ENCODE measurements around the gene FAAH.

FAAH gene

GRCh38 chr1:46405724-46406123 is 11.6 kb downstream of the FAAH start:
- Histone ChIP-seq H3K4me3 (IDR thresholded peaks at IDR 0.05; ENCODE audit: insufficient read depth, low read depth, low read length) (no peak overlapping the region), H3K79me2 (ENCODE audit: insufficient read depth, low read depth) (no peaks in the 10 kb centered on the region), H3K4me2 (no peak overlapping the region), H3K36me3 (ENCODE audit: insufficient read depth) (no peaks in the 10 kb centered on the region), H3K9ac (no peak overlapping the region), H4K20me1 (ENCODE audit: insufficient read depth) (no peaks in the 10 kb centered on the region), H3K4me1 (ENCODE audit: low read depth, poor library complexity, severe bottlenecking) (no peaks in the 10 kb centered on the region), H3K27ac (no peak overlapping the region), H3K27me3 (ENCODE audit: insufficient read depth, low read depth) (no peaks in the 10 kb centered on the region), H2AFZ (ENCODE audit: low read depth) (no peak overlapping the region)
- no peak for TF ChIP-seq CTCF (conservative IDR thresholded peaks at IDR 0.05; ENCODE audit: low read depth, low read length)

GRCh38 chr1:46406881-46407608 is 12.9 kb downstream of the FAAH start:
- H3K4me1 ChIP-seq (ENCODE audit: low read depth, poor library complexity, severe bottlenecking): no peaks in the 10 kb centered on the region
- no peak for TF ChIP-seq CTCF (conservative IDR thresholded peaks at IDR 0.05; ENCODE audit: low read depth, low read length)
- no peaks in the 10 kb centered on the region for H3K27me3 ChIP-seq (ENCODE audit: insufficient read depth, low read depth)
- no peak overlapping the region for H3K9ac ChIP-seq
- H3K36me3 ChIP-seq (ENCODE audit: insufficient read depth): no peaks in the 10 kb centered on the region
- no peak overlapping the region for H3K4me3 ChIP-seq (IDR thresholded peaks at IDR 0.05; ENCODE audit: insufficient read depth, low read depth, low read length)
- no peaks in the 10 kb centered on the region for H4K20me1 ChIP-seq (ENCODE audit: insufficient read depth)
- H3K27ac ChIP-seq: no peak overlapping the region
- no peak overlapping the region for H2AFZ ChIP-seq (ENCODE audit: low read depth)
- no peaks in the 10 kb centered on the region for H3K79me2 ChIP-seq (ENCODE audit: insufficient read depth, low read depth)
- no peak overlapping the region for H3K4me2 ChIP-seq

- no peak for TF ChIP-seq CTCF (conservative IDR thresholded peaks at IDR 0.05; ENCODE audit: low read depth, low read length)
- no peak overlapping the region for H3K27ac ChIP-seq
- H2AFZ ChIP-seq (ENCODE audit: low read depth): no peak overlapping the region
- no peak overlapping the region for H3K9ac ChIP-seq
- H4K20me1 ChIP-seq (ENCODE audit: insufficient read depth): no peaks in the 10 kb centered on the region
- no peaks in the 10 kb centered on the region for H3K27me3 ChIP-seq (ENCODE audit: insufficient read depth, low read depth)
- H3K4me3 ChIP-seq (IDR thresholded peaks at IDR 0.05; ENCODE audit: insufficient read depth, low read depth, low read length): no peak overlapping the region
- H3K36me3 ChIP-seq (ENCODE audit: insufficient read depth): no peaks in the 10 kb centered on the region
- H3K79me2 ChIP-seq (ENCODE audit: insufficient read depth, low read depth): no peaks in the 10 kb centered on the region
- no peaks in the 10 kb centered on the region for H3K4me1 ChIP-seq (ENCODE audit: low read depth, poor library complexity, severe bottlenecking)
- H3K4me2 ChIP-seq: no peak overlapping the region
Observed at GRCh38 chr1:46407636-46408035, 13.5 kb downstream of the FAAH start.

- Histone ChIP-seq H3K27ac (no peak overlapping the region), H3K4me3 (IDR thresholded peaks at IDR 0.05; ENCODE audit: insufficient read depth, low read depth, low read length) (no peak overlapping the region), H3K9ac (no peak overlapping the region), H3K79me2 (ENCODE audit: insufficient read depth, low read depth) (no peaks in the 10 kb centered on the region), H3K4me1 (ENCODE audit: low read depth, poor library complexity, severe bottlenecking) (no peaks in the 10 kb centered on the region), H3K4me2 (no peak overlapping the region), H4K20me1 (ENCODE audit: insufficient read depth) (no peaks in the 10 kb centered on the region), H3K36me3 (ENCODE audit: insufficient read depth) (no peaks in the 10 kb centered on the region), H2AFZ (ENCODE audit: low read depth) (no peak overlapping the region), H3K27me3 (ENCODE audit: insufficient read depth, low read depth) (no peaks in the 10 kb centered on the region)
- no peak for TF ChIP-seq CTCF (conservative IDR thresholded peaks at IDR 0.05; ENCODE audit: low read depth, low read length)
Observed at GRCh38 chr1:46408356-46409062, 14.4 kb downstream of the FAAH start.
